Fibroblast of upper back skin (primary cell): ENCODE measurements around the gene SLC39A13.

ENCODE experiments used
- DNase-seq: peaks from one replicate; pipeline ENCODE4 v3.0.0-alpha.2; 2013

SLC39A13 gene

DNA sequence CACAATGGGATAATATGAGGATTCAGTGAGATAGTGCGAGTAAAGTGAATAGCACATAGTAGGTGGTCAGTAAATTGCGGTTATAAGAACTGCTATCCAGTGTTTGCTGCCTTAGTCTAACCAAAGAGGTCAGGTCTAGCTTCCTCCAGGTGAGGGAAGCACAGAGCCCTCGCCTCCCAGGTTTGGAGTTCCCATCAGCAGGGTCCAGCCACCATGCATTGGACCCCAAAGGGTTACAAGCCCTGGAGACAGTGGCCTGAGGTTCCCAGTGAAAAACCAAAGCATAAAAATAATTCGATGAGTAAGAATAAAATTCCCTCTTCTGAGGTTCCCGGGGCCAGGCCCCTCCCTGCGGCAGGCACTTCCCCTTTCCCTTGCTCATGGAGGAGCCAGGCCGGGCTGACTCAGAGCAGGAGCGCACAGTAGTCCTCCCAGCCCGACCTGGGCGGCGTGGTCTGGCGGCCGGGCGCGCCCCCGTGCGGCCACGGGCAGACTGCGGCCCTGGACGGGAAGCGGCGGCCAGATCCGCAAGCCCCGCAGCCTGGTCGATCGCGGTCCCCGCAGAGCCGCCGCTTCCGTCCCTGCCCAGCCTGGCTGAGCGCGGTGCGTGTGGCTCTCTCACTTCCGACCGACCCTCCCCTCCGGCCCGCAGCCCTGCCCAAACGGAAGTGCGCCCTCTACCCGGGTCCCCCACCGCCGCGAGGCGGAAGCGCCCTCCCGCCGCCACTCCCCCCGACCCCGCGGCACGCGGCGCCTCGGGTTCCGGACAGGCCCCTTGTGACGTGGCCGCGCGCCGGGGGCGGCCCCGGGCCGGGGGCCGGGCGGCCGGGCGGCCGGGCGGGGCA is at the start of gene SLC39A13:
TSS of gene SLC39A13 (plus strand) at position 845 of the 845 bp plus-strand sequence. CDS start 1,505 bp downstream, outside the sequence.
- peak; percentile 95 for DNase-seq

- no peak for DNase-seq
These were observed 49.7 kb upstream of the SLC39A13 start for GRCh38 chr11:47358731-47359051.

- DNase-seq, result no peak
These were observed 49.2 kb upstream of the SLC39A13 start for GRCh38 chr11:47359162-47359561.

- no peak for DNase-seq
These were observed 48.8 kb upstream of the SLC39A13 start for GRCh38 chr11:47359586-47359985.

- no peak for DNase-seq
These were observed 48.0 kb upstream of the SLC39A13 start for GRCh38 chr11:47360341-47360740.

DNA sequence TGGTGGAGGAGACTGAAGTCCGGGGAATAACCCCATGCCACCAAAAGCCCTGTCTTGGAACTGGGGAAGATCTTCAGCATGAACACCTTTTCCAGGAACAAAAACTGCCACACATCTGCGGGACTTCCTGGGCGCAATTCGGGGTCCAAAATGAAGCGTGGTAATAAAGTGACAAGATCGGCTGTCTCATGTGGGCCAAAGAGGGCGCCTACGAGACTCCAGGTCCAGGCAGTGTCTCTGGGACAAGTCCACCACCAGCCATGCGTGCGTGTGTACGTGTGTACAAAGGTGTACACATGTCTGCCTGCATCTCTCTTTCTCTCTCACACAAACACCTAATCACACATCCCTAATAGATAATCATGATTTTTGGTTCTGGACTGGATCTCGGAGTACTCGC is 47.0 kb upstream of the SLC39A13 start:
- DNase-seq, result no peak

GRCh38 chr11:47366020-47366490 is 42.3 kb upstream of the SLC39A13 start:
- no peak for DNase-seq

- no peak for DNase-seq
These were observed 38.7 kb upstream of the SLC39A13 start for GRCh38 chr11:47369676-47370075.

DNA sequence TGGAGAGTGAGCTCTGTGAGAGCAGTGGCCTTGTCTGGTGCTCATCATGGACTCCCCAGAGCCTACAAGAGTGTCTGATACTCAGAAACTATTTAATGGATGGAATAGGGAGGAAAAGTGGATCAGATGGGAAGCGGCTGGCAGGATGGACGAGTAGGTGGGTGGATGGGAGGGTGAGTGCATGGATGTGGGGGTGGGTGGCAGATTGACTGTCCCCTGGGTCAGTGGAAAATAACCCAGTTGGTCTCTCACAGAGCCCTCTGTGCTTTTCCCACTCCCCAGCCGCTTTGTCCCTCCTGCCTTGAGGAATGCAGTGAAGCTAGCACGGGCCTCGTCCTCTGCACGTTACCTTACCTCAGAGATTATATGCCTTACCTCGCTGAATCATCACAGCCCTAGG is 36.0 kb upstream of the SLC39A13 start:
- DNase-seq, result no peak

DNA sequence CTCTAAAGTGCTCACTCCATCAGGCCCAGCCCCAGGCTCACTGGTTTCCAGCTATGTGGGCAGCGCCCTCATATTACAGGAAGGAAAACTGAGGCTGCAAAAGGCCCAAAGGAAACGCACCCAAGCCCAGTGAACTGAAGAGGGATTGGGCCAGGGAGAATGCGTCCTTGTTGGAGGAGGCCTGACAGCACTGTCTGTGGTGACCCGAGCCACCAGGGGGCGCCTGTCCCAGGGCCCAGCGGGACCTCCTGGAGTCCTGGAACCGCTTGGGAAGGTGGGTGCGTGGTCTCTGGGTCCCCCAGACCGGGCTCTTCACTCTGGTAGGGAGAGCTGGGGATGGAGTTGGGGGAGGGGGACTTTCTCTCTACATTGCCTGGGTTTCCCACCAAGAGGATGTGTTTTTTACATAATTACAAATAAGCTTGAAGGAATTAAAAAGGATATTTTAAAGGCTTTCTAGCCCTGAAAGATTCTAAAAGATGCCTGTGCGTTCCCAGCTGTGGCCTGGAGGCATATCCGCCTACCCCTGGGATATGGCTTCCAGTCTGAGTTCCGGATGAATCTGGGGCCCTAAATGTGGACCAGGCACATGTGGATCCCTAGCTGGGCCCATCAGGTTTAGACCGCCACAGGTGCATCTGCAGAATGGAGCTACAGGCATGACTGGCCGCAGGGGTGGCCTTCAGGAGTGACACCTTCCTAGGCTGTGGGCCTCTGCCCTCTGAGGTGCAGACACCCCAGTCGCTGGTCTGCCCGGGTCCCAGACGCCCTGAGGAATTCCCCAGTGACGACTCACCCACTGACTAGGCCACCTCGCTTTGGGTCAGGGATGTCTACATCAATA is 34.3 kb upstream of the SLC39A13 start:
- peak; percentile 66 for DNase-seq

DNA sequence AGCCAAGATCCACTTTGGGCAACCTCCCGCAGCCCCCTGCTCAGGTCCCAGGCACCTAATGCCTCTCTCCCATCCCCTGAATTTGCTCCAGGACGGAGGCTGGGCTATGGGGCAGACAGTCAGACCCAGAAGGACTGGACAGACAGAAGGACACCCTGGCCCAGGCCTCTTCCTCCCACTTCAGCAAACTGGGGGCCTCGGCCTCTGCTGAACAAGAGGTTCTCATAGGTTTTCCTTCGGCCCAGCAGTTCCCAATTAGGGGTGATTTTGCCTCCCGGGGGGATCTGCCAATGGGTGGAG is 33.7 kb upstream of the SLC39A13 start:
- DNase-seq, result no peak

DNA sequence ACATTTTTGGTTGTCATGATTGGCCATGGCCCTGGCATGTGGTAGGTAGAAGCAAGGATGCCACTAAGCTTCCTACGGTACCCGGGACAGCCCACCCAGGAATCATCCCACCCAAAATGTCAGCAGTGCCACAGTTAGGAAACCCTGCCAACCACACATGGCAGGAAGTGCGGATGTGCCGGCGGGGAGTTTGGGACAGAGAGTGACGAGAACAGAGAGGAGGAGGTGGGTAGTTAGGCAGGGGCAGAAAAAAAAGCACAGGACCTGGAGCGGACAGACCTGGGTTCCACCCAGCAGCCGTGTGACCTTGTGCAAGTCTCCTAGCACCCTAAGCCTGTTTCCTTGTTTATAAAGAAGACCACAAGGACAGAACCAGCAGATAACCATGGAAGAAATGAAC is 33.4 kb upstream of the SLC39A13 start:
- DNase-seq, result no peak

GRCh38 chr11:47375546-47376085 is 32.8 kb upstream of the SLC39A13 start:
- no peak for DNase-seq

- DNase-seq, result no peak
These were observed 32.3 kb upstream of the SLC39A13 start for GRCh38 chr11:47376107-47376524.

- DNase-seq, result no peak
These were observed 31.6 kb upstream of the SLC39A13 start for GRCh38 chr11:47376525-47377371.

- DNase-seq, result no peak
These were observed 30.8 kb upstream of the SLC39A13 start for GRCh38 chr11:47377571-47378009.

DNA sequence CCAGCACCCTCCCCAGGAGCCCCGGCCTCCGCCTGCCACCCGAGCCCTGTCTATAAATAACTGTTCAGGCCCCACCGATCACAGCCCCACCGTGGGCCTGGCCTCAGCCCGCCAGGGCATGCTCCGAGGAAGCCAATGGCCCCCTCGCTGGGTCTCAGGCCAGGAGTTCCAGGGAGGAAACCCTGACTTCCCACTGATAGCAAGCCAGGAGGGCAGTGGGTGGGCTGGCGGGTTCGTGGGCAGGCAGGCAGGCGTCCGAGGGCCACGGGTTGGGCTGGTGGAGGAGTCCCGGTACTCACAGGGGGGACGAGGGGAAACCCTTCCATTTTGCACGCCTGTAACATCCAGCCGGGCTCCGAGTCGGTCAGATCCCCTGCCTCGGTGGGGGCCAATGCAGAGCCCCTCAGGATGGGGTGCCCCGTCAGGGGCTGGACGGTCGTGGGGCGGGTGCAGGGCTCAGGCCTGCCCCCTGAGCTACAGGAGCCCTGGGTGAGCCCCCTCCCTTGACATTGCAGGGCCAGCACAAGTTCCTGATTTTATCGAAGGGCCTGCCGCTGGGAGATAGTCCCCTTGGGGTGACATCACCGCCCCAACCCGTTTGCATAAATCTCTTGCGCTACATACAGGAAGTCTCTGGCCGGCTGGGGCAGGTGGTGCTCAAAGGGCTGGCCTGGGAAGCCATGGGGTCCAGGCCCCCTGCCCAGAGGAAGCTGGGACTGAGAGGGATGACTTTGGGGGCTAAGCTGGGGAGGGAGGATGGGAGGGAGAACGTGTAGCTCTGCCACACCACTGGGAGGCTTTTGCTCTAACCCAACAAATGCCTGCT is 30.2 kb upstream of the SLC39A13 start, which contains the start of gene SPI1:
TSS of gene SPI1 (minus strand) at position 538 of the 826 bp plus-strand sequence. CDS start at position 344, 194 bp downstream.
- DNase-seq, result no peak

DNA sequence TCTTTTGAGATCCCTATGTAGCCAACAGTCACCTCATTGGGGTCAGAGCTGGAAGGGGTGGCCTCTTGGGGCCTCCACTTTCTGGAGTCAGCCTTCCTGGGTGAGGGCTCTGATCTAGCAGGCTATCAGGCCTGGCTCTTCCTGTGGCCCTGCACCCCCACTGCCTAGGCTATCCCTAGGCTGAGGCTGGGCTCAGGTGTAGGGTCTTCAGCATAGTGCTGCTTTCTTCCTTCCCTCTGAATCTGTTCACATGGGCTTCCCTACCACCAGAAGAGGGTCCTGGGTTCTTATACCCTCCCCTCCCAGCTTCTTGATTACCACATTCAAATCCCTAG is 29.6 kb upstream of the SLC39A13 start:
- DNase-seq, result no peak

DNA sequence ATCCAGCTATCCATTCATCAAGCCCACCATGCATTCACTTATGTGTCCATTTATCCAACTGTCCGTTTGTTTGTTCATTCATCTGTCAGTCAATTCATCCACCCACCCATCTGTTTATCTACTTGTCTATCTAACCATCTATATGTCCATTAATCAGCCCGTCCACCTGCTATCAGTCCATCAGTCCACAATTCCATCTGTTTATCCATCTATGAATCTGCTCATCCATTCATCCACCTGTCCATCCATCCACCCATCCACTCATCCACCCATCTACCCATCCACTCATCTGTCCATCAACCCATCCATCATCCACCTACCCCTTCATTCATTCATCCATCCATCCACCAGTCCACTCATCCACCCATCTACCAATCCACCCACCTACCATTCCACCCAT is 29.1 kb upstream of the SLC39A13 start:
- DNase-seq, result no peak

DNA sequence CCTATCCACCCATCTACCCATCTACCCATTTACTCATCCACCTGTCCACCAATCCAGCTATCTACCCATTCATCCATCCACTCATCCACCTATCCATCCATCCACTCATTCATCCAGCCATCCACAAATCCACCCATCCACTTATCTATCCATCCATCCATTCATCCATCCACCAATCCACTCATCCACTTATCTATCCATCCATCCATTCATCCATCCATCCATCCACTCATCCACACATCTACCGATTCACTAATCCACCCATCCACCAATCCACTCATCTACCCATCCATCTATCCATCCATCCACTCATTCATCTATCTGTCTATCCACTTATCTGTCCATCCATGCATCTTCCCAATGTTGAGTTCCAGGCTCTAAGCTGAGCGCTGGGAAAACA is 28.3 kb upstream of the SLC39A13 start:
- DNase-seq, result no peak

DNA sequence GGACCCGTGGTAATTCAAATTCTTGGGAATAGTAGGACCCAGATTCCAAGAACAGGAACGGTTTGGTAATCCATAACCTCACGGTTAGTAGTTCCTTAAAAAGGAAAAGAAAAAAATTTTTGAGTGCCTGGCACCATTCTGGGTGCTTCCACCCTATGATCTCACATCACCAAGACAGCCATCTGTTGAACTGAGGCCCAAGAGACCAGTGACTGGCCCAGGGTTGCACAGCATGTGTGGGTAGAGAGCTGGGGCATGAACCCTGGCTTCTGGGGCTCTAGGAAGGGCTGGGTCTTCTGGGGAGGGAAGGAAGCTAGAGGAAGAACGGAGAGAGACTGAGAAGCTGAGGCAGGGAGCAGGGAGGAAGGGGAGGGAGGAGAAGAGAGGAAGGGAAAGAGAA is 25.3 kb upstream of the SLC39A13 start:
- peak; percentile 21 for DNase-seq

DNA sequence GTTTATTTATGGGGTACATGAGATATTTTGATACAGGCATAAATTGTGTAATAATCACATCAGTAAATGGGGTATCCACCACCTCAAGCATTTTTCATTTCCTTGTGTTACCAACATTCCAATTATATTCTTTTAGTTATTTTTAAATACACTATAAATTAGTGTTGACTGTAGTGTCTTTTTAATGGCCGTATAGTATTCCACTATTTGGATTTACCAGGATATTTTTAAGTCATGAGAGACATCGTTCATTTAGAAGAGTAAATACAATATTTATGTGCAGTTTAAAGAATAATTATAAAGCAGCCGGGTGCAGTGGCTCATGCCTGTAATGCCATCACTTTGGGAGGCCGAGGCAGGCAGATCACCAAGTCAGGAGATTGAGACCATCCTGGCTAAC is 23.9 kb upstream of the SLC39A13 start:
- no peak for DNase-seq
